GM11168 (cell line): Measurements from ENCODE around the gene KCNQ5.
"Not testable (repeated sequence)": the region's sequence is repeated elsewhere in the genome, so short reads cannot be mapped to it uniquely, and the experiment has no call there.

Source experiments
- in situ Hi-C: fragments of 300-500 bp; cut with MboI; formaldehyde crosslinking; loops from one replicate; pipeline ENCODE4 v1.12.0; 2022; ENCODE audit warnings: low sequenced_read_pairs; ENCODE audit not compliant: unreplicated experiment

KCNQ5 gene

DNA sequence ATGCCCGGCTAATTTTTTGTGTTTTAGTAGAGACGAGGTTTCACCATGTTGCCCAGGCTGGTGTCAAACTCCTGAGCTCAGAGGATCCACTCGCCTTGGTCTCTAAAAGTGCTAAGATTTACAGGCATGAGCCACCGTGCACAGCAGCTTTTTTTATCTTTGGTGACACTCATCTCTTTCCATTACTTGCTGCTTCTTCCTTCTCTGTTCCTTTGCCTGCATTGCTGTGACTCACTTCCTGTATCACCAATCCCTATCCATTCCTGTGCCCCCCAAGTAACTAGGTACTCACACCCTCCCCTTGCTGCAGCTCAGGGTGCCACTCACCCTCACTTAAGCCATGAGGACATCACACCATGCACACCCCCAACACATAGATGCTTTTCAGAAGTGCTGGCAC, 578.9 kb downstream of the KCNQ5 start:
- in situ Hi-C loops: no loop called here

DNA sequence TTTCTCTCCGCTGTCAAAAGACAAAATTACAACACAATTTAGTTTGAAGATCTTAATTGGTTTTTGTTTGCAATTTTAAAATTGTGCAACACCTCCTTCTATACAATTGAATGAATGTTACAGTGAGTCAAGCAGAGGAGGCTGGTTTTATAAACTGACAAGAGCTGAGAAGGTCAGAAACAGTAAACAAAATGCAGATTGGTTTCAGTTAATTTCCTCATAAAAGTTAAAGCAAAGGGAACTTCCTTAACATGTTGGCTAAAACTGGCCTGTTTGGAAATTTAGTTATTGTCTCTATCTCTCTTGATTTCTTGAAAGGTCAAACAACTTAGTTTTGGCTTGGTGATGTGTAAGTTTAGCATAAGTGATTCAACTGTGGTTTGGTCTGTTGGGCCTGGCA, 581.2 kb downstream of the KCNQ5 start:
- in situ Hi-C loops: no loop called here

DNA sequence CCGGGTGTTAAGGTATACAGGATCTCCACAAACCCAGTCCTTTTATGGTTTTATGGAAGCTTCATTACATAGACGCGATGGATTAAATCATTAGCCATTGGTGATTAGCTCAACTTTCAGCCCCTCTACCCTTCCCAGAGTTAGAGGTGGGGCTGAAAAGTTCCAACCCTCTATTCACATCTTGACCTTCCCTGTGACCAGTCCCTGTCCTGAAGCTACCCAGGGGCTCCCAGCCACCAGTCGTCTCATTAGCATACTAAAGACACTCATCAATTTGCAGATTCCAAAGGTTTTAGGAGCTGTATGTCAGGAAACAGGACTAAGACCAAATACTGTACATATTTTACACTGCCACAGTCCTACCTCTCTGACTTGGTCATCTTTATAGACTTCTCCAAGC, 582.4 kb downstream of the KCNQ5 start:
- in situ Hi-C loops: no loop called here

DNA sequence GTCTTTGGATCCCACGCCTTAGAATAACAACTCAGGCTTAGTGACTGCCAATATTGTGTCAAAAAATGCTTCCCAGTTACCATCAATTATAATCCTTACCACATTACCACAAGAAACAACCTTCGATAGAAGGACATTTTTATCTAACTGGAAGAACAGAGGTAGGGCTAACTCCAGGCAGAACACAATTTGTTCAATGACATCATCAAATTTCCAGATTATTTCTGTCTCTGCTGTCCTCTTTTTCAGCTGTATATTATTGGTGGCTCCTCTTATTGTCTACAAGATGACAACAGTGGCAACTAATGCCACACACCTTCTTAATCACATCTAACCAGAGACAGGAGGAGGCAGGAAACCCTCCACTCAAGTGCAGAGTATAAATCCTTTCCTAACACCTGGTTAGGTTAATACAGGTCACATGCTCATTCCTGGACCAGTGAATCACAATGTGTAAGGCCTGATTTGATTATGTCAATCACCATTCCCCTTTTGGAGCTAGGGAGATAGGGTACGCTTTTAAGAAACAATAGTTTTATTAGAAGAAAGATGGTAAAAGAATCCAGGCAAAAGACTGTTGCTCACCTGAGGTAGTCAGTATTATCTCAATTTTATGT, 585.5 kb downstream of the KCNQ5 start:
- in situ Hi-C loops: no loop called here

- in situ Hi-C loops: no loop called here
Measured at GRCh38 chr6:73209117-73209516, 587.3 kb downstream of the KCNQ5 start.

- in situ Hi-C loops: no loop called here
Measured at GRCh38 chr6:73216859-73217258, 595.0 kb downstream of the KCNQ5 start.

GRCh38 chr6:73225396-73225795, 603.5 kb downstream of the KCNQ5 start, which contains the start of gene KHDC1L:
TSS of gene KHDC1L (minus strand) at chr6:73225496. CDS start at chr6:73225408, 88 bp downstream.
- in situ Hi-C loops: no loop called here

DNA sequence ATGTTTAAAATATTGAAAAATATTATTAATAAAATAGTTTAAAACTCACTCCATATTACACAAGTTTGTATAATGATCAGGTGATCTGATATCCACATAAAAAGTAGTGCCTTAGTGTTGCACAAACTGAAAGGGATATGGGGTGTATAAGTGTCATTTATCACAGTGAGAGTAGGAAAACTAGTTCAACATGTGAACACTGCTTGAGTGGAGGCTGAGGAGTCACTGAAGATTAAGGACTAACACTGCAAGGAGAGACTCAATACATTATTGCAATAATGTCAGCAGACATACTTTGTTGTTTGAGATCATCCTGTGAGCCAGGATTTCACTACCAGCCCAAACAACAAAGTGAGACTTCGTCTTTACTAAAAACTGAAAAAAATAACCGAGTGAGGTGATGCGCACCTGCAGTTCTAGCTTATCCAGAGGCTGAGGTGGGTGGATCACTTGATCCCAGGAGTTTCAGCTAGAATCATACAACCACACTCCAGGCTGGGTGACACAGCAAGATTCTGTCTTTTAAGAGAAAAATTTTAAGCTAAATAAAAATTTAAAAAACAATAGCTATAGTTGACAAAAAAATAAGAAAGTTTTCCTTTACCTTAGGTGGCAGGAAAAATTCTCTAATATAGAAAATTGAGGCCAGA, 605.9 kb downstream of the KCNQ5 start:
- in situ Hi-C loops: no loop called here

GRCh38 chr6:73231986-73232391, 610.1 kb downstream of the KCNQ5 start:
- in situ Hi-C loops: no loop called here

DNA sequence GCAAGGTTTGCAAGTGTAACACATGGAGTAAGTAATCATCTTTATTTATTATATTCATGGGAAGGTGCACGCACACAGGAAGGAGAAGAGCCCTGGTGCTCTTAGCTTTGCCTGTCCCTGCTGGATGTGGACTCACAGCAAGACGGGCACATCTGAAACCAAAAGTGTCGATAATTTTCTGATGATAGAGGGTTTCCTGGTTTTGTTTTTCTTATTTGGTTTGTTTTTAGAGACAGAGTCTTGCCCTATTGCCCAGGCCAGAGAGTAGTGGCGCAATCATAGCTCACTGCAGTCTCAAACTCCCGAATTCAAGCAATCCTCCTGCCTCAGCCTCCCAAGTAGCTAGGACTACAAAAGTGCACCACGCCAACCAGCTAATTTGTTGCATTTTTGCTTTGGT, 611.2 kb downstream of the KCNQ5 start:
- in situ Hi-C loops: no loop called here

DNA sequence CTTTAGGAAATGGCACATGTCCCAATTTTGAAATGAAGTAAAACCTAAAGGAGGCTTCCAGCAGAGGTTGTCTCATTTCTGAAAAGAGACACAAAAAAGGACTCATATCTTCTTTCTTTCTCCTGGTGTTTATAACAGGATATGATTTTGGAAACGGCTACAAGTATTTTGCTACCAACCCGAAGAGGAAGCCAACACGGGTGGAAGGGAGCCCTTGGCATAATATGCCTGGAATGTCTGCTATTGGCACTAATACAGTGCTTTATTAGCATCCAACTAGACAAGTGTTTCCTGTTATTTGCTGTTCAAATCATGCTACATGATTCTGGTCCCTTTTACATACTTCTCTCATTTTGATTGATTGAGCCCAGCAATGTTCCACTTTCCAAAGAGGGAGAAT, 612.1 kb downstream of the KCNQ5 start:
- in situ Hi-C loops: not testable (repeated sequence)

- in situ Hi-C loops: no loop called here
Measured at GRCh38 chr6:73234733-73235132, 612.9 kb downstream of the KCNQ5 start.

DNA sequence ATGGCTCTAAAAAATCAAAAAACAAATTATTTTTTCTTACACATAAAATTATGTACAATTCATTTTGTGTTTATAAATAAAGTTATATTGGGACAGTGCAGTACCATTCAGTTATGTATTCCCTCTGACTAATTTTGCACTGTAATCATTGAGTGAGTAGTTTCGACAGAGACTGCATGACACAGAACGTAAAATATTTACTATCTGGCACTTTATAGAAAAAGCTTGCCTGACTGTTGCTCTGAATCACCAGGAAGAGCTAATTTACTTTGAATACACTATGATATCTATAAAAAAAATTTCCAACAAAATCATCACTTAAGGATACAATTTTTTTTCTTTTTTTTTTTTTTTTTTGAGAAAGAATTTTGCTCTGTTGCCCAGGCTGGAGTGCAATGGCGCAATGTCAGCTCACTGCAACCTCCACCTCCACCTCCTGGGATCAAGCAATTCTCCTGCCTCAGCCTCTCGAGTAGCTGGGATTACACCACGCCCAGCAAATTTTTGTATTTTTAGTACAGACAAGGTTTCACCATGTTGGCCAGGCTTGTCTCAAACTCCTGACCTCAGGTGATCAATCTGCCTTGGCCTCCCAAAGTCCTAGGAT, 614.4 kb downstream of the KCNQ5 start:
- in situ Hi-C loops: no loop called here

- in situ Hi-C loops: no loop called here
Measured at GRCh38 chr6:73240730-73241129, 618.9 kb downstream of the KCNQ5 start.

DNA sequence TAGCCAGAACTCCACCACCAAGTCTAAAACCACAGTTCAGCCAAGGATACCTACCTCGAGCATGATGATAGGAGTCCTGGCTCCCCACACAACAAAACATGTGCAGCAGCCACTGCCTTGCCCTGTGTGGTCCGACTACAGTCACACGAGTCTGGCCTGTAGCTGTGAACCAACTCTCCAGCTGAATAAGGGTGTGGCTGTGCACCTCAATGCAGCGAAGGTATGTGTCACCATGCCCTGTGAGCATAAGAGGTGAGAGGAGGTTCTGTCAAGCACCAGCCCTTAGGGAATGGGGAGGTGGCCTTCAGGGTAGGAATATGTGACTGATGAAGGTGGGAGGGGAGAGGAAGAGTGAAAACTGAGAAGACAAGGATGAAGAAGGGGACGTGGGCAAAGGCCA, 620.1 kb downstream of the KCNQ5 start:
- in situ Hi-C loops: no loop called here
